SH-SY5Y (cell line): ENCODE measurements around the gene MED9.

Experiments used
- GATA2 ChIP-seq: IDR thresholded peaks from 2 replicates; pipeline ENCODE4 v1.6.1; 2011; ENCODE audit warnings: mild to moderate bottlenecking, low read depth, low read length
- GATA3 ChIP-seq: IDR thresholded peaks from 2 replicates; pipeline ENCODE4 v1.6.1; 2011; ENCODE audit warnings: low read depth, mild to moderate bottlenecking, low read length, moderate library complexity

DNA sequence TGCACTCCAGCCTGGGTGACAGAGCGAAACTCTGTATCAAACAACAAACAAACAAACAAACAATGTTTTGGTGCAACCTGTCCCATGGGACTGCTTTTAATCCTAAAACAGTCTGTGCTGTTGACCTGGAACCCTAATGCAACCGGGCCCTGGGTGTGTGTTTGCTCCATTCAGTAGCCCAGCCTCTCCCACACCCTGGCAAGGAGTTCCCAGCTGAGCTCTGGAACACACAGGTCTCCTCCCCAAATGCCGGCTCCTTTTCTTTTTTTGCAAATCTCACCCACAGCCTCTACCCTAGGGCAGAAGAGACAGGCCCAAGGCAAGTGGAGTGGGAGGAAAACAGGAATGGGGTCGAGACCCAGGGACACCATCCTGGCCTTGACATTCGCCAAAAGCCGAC, 49.2 kb downstream of the MED9 start:
- TF ChIP-seq GATA2 (no peak), GATA3 (no peak)
